ENCODE measurements around the gene PIH1D1.
A peak's percentile ranks its signal among the peaks of the same experiment; 100 is the strongest.
"Not testable (repeated sequence)": the region's sequence is repeated elsewhere in the genome, so short reads cannot be mapped to it uniquely, and the experiment has no call there.

PIH1D1 gene

DNA sequence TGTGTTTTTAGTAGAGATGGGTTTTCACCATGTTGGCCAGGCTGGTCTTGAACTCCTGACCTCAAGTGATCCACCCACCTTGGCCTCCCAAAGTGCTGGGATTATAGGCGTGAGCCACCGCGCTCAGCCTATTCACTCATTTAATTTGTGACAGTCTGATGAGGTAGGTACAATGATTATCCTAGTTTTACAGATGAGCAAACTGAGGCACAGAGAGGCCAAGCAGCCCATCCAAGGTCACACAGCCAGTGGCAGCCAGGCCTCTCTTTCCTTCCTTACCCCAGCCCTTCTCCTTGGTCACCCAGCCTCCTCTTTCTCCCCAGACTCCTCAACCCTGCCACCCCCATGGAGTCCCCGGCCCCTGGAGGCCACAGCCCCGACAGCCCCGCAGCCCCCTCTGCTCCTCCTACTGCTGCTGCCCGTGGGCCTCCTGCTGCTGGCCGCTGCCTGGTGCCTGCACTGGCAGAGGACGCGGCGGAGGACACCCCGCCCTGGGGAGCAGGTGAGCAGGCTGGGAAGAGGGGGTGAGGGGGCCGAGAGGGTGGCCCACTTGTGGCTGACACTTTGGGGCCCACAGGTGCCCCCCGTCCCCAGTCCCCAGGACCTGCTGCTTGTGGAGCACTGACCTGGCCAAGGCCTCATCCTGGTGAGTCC is 28.5 kb upstream of the PIH1D1 start:
- no peak for DNase-seq

DNA sequence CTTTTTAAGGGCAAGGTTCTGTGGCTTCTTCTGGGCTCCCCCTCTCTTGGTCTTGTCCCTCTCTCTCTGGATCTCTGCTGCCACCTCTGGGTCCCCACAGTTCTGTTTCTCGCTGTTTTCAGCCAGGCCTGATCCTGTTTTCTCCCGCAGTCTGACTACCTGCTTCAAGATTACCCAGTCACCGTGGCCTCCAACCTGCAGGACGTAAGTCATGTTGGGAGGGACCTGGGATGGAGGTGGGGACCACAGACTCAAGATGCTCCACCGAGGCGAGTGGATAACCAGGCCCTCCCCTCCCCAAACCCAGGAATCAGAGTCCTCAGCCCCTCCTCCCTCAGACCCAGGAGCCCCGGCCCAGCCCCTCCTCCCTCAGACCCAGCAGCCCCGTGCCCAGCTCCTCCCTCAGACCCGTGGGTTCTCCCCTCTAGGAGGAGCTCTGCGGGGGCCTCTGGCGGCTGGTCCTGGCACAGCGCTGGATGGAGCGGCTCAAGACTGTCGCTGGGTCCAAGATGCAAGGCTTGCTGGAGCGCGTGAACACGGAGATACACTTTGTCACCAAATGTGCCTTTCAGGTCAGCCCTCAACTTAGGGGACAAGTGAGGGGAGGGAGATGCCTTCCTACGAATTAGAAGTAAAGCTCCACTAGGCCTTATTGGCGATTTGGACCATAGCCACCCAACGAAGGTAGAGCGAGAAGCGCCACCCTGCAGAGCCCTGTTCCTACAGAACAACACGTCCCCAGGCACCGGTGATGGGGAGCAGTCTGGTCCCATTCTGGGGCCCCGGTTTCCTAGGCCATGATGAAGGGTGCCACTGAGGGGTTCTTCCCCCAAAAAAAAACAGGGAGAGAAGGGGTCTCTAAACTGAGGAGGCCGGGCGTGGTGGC is 24.6 kb upstream of the PIH1D1 start:
- peak; percentile 78 for DNase-seq

- DNase-seq: no peak
These were observed 23.7 kb upstream of the PIH1D1 start for GRCh38 chr19:49475191-49475917.

- DNase-seq: no peak
These were observed 22.9 kb upstream of the PIH1D1 start for GRCh38 chr19:49474542-49474924.

DNA sequence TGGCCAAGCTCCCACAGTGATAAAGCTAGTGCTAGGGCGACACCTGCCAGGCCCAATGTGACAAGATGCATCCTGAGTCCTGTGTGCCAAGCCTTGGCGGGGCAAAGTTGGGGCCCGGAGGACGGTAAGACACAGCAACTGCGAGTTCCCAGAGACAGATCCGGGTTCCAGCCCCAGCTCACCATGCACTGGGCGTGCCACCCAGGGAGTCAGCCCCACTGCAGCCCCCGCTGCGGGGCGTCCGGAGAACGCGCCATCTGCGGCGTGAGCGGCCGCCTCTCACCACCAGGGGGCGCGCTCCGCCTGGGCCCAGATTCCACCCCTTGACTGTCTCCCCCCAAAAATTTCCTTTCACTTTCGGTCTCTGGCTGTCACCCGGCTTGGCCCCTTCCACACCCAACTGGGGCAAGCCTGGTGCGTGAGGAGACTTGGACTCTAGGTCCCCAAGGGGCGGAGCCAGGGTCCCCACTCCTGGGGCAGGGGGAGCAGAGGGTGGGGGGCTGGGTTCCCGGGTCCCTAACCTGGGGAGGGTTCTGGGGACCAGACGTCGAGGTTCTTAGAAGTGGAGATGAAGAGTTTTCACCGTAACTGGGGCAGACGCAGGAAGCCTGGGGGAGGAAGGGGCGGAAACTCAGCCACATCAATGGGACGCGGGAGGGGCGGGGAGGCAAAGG is 22.4 kb upstream of the PIH1D1 start, which contains the start of gene FLT3LG:
Gene FLT3LG, plus strand, starts transcription at position 348 of the 674 bp plus-strand sequence. CDS start 425 bp downstream, outside the sequence.
- peak; percentile 92 for DNase-seq

DNA sequence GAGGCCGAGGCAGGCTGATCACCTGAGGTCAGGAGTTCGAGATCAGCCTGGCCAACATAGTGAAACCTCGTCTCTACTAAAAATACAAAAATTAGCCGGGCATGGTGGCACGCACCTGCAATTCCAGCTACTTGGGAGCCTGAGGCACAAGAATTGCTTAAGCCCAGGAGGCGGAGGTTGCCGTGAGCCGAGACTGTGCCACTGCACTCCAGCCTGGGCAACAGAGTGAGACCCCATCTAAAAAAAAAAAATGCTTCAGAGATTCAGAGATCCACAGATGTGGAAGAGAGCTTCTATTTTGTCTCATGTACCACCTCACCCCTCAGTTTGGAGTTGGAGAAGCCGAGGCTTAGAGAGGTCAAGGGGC is 21.9 kb upstream of the PIH1D1 start:
- not testable (repeated sequence) for DNase-seq

DNA sequence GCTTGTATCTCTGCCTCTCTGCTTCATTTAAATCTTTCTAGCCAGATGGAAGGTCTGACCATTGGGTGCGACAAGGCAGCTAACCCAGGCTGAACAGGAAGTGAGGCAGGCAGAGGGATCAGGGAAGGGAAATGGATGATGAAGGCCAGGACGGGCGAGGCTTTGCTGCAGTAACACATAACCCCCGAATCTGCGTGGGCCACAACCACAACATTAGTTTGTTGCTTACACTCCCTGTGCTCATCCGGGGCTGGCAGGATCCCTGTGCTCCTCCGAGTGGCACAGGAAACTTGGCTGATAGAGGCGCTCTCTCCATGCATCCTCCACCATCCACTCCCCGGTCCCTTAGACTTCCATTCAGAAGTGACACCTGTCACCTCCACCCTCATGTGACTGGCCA is 21.3 kb upstream of the PIH1D1 start:
- peak; percentile 46 for DNase-seq

GRCh38 chr19:49470615-49470978 is 19.0 kb upstream of the PIH1D1 start:
- DNase-seq: no peak

DNA sequence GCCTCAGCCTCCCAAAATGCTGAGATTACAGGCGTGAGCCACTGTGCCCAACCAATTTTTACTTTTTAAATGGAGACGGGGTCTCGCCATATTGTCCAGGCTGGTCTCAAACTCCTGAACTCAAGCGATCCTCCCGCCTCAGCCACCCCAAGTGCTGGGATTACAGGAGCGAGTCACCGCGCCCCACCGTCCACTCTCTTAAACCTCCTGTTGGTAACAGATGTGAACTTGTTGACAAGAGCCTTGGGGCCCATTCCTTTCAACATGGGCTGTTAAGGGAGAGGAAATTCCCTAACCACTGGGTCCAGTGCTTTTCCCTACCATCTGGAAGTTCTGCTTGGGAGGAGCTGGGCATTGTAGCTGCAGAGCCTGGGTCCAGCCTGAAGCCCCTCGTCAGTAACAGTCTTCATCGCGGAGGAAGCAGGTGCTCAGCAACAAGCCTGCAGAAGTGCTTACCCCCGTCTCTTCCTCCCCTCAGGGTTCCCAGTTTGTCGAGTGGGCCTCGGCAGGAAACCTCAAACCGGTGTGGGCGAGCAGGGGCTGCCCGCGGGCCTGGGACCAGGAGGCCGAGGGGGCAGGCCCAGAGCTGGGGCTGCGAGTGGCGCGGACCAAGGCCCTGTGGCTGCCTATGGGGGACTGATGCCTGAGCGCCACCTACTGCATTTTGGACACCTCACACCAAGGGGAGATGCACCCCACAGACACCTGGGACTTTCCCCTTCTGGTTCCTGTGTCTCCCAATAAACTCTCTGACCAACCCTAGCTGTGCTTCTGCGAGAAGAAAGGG is 18.4 kb upstream of the PIH1D1 start:
- DNase-seq: peak; percentile 90

DNA sequence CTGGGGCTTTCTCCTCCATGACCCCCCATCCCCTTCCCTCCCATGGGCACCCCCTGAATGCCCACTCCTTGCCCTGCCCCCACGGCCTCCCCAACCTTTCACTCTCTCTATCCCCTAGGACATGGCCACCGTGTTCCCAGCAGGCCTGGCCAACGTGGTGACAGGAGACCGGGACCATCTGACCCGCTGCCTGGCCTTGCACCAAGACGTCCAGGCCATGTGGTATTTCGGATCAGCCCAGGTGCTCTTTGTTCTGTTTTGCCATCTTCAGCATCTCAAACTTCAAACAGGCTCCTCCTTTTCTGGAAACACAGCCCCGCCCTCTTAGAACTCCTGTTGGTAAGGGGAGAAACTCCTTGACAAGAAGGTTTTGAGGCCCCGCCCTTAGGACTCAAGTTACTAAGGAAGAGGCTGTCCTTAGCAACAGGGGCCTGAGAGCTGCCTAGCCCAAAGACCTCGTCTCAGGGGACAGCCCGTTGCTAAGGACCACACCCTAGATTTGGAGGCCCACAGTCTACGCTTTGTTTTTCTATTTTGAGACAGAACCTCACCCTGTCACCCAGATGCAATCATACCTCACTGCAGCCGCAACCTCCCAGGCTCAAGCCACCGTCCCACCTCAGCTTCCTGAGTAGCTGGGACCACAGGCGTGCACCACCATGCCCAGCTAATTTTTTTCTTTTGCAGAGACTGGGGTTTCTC is 17.3 kb upstream of the PIH1D1 start:
- DNase-seq: peak; percentile 97

GRCh38 chr19:49468199-49468598 is 16.6 kb upstream of the PIH1D1 start:
- no peak for DNase-seq

GRCh38 chr19:49465371-49465770 is 13.8 kb upstream of the PIH1D1 start:
- DNase-seq: no peak

- no peak for DNase-seq
These were observed 12.5 kb upstream of the PIH1D1 start for GRCh38 chr19:49463960-49464740.

DNA sequence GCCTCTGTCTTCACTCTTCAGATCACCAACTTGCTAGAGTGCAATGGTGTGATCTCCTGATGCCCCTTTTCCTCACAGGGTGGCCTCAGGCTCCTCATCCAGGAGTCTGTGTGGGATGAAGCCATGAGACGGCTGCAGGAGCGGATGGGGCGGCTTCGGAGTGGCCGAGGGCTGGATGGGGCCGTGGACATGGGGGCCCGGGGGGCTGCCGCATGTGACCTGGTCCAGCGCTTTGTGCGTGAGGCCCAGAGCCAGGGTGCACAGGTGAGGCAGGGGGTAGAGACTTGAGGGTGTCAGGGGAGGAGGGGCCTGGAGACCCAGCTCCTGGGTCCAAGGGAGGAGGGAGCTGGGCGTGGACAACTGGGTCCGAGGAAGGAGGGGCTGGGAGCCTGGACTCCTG is 10.9 kb upstream of the PIH1D1 start:
- no peak for DNase-seq

DNA sequence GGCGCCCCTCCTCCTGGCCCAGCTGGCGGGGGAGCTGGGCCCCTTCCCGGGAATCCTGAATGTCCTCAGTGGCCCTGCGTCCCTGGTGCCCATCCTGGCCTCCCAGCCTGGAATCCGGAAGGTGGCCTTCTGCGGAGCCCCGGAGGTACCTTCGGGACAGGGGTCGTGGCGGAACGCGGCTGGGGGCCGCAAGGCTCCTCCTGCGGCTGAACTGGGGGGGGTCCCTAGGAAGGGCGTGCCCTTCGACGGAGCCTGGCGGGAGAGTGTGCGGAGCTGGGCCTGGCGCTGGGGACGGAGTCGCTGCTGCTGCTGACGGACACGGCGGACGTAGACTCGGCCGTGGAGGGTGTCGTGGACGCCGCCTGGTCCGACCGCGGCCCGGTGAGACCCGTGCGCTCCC is 10.0 kb upstream of the PIH1D1 start:
- DNase-seq: no peak

GRCh38 chr19:49461130-49461529 is 9.5 kb upstream of the PIH1D1 start:
- not testable (repeated sequence) for DNase-seq

- no peak for DNase-seq
These were observed 7.8 kb upstream of the PIH1D1 start for GRCh38 chr19:49459388-49459787.

DNA sequence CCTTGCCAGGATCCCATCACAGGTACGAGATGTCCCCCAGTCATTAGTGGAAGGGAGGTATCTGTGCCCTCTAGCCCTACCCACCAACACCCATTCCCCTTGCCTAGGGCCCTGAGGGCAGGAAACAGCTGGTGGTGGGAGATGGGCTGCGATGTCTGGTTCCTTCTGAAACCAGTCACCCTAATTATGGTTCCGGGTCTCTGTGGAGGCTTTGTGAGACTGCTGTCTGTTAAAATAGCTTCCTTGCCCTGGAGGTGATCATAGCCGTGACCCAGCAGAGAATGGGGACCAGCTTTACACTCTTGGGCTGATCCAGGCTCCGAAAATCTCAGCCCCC is 6.9 kb upstream of the PIH1D1 start:
- no peak for DNase-seq

DNA sequence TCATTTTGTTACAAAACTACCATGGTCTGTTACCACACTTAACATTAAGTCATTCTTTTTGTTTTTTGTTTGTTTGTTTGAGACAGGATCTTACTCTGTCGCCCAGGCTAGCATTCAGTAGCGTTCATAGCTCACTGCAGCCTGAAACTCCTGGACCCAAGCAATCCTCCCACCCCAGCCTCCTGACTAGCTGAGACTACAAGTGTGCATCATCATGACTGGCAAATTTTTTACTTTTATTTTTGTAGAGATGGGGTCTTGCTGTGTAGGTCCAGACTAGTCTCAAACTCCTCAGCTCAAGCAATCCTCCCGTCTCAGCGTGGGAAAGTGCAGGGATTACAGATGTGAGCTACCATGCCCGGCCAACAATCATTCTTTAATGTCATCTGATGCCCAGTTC is 4.7 kb upstream of the PIH1D1 start:
- DNase-seq: no peak

DNA sequence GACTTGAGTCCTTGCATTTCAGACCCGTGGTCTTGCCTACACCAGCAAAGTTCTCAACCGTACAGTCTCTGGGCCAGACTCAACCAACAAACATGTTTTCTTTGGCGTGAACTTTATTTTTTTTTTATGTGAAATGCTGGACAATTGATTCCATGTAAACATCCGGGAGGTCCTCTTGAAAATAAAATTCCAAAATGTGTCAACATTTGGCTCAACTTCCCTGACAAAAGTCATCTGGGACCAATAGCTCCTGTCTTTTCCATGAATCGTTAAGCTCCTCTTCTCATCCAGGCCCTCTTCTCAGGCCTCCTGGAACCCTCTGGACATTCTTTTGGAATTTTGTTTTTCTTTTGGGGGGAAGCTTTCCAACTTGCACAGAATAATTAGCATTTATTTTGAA is 4.2 kb upstream of the PIH1D1 start:
- DNase-seq: no peak

DNA sequence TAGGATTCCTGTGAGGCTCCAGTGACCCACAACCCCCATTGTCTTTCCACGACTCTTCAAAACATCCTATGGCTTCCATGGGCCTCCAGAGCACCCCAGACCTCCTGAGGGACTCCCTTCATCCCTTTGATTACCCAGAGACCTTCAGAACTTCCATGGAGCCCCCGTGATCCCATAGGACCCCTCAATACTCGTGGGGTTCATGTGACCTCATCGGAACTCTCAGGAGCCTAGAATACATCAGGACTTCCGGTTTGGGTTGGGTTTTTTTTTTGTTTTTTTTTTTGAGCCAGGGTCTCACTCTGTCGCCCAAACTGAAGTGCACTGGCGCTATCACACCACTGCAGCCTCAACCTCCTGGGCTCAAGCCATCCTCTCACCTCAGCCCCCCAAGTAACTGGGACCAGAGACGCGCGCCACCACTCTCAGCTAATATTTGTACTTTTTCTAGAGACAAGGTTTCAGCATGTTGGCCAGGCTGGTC is 2.2 kb upstream of the PIH1D1 start:
- DNase-seq: peak; percentile 50
